Lower leg skin (tissue), 3 donors: ENCODE data around the gene RHBDL1.

Experiments used
- CTCF ChIP-seq, 3 donors: fragments of 450-650 bp; IDR thresholded peaks; one replicate each; pipeline ENCODE4 v1.5.1; 2016; ENCODE audit warnings: antibody characterized with exemption in 3 of 3, mild to moderate bottlenecking in 3 of 3, moderate library complexity in 2 of 3
- POLR2A ChIP-seq, 2 donors: fragments of 450-650 bp; IDR thresholded peaks; one replicate each; pipeline ENCODE4 v1.6.1; 2016 to 2017; ENCODE audit warnings: antibody characterized with exemption in 2 of 2, mild to moderate bottlenecking in 1 of 2, moderate library complexity in 1 of 2

DNA sequence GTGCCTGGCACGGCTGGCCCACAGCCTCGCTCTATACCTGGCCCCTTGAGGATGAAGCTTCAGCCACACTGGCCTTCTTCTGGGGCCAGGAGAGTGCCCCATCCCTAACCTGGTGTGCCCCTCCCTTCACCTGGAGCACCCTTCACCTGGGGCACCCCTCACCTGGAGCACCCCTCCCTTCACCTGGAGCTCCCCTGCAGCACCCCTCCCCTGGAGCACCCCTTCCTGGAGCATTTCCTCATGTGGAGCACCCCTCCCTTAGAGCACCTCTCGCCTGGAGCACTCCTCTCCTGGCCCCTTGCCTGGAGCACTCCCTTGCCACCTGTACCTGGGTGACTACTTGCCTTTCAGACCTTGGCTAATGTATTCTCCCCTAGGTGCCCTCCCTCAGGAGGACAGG lies 32.5 kb downstream of the RHBDL1 start:
- no peak for TF ChIP-seq POLR2A (IDR thresholded peaks at IDR 0.05)
- no peak for TF ChIP-seq CTCF (IDR thresholded peaks at IDR 0.05)
